ENCODE measurements around the gene RASA3.
"Not testable (repeated sequence)": the region's sequence is repeated elsewhere in the genome, so short reads cannot be mapped to it uniquely, and the experiment has no call there.

The RASA3 gene

DNA sequence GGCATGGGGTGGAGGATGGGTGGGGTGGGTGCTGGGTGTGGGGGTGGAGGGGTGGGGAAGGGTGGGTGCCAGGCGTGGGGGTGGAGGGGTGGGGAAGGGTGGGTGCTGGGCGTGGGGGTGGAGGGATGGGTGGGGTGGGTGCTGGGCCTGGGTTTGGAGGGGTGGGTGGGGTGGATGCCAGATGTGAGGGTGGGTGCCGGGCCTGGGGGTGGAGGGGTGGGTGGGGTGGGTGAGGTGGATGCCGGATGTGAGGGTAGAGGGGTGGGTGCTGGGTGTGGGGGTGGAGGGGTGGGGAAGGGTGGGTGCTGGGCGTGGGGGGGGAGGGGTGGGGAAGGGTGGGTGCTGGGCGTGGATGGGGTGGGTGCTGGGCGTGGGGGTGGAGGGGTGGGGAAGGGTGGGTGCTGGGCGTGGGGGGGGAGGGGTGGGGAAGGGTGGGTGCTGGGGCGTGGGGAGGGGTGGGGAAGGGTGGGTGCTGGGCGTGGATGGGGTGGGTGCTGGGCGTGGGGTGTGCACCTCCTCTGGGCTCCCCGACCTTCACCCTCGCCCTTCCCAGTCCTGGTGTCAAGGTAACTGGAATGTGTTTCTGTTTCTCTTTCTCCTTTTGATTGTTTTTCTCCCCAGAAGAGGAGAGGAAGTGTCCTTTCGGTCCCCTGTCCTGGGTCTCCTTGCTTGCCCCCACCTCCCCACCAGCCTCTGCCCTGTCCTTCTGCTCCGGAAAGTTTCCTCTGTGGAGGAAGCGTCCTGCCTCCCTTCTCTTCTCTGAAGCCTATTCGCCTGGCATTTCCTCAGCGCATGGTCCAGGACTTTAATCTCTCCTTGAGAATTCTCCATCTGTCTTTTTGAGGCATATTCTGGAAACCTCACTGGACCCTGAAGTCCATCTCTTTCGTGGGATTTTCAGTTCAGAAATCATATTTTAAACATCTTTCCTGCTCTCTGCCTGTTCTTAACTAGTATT lies 23.8 kb upstream of the RASA3 start:
- DNase-seq (ENCODE audit: low read depth, low spot score): no peak

DNA sequence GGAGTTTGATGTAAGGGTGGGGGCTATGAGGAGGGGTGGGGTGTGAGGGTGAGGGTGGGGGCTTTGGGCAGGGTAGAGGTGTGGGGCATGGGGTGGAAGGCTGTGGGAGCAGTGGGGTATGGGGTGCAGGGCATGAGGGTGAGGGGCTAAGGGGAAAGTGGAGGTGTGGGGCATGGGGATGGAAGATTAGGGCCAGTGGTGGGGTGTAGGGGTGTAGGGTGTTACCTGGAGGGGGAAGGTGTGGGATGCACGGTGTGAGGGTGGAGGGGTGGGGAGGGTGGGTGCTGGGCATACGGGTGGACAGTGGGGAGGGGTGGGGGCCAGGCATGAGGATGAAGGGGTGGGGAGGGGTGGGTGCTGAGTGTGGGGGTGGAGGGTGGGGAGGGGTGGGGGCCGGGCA lies 22.9 kb upstream of the RASA3 start:
- DNase-seq (ENCODE audit: low read depth, low spot score): no peak

DNA sequence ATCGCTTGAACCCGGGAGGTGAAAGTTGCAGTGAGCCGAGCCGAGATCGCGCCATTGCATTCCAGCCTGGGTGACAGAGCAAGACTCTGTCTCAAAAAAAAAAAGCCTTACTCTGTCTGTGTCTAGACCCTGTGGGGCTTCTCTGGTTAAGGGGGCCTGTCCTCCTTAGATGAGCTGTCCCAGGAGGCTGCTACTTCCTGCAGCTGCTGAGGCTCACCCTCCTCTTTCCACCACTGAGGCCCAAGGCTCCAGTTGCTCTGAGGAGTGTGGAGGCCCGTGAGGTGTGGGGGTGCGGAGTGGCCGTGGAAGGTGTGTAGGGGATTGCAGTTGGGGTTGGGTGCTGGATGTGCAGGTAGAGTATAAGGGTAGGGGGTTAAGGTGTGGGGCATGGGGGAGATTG lies 22.1 kb upstream of the RASA3 start:
- no peak for DNase-seq (ENCODE audit: low read depth, low spot score)

DNA sequence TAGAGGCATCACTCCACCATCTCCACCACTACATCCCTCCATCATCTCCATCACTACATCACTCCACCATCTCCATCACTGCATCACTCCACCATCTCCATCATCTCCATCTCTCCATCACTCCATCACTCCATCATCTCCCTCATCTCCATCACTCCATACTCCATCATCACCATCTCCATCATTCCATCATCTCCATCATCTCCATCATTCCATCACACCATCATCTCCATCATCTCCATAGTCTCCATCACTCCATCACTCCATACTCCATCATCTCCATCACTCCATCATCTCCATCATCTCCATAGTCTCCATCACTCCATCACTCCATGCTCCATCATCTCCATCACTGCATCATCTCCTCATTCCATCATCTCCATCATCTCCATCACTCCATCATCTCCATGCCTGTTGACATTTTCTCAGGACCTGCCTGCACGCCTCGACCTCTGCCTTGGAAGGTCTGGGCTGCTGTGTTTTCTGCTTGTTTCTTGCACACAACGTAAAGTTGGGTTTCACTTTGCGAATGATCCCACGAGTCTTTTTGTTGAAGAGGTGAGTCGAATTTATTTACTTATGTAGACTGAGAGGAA lies 21.2 kb upstream of the RASA3 start:
- DNase-seq (ENCODE audit: low read depth, low spot score): no peak

DNA sequence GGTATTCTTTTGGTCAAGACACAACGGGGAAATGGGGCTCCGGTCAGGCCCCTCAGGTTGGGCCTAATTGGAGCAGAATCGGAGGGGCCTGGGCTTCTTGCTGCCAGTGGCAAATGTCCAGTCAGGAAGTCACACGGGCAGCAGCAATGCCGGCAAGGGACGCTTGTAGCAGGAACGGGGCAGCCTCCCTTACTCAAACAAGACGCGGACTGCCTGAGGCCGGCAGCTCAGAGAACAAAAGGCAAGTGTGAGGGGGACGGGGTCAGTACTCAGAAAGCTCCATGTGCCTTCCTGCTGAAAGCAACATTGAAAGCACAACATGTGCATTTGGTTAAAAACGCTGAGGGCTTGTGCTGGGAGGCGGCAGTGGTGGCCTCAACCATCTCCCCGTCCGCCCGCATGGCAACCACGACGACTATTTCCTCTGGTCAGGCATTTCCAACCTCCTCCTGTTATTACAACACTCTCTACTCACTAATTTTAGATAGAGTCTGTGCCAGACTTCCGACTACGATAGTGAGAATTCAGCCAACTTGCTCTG lies 20.5 kb upstream of the RASA3 start:
- DNase-seq (ENCODE audit: low read depth, low spot score): no peak

DNA sequence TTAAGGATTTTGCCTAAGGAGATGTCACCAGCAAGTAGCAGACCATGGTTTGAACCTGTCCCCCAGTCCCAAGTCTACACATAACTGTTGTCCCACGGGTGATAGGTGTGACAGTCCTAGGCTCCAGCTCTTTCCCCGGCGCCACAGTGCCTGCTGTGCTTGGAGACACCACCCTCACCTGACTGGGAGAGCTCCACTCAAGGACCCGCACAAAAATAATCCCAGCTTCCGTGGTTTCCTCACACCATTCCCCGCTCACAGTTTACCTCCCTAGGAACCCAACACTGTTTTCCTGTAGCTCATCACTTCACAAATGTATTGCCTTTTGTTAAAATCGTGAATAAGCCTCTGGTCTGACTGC lies 19.8 kb upstream of the RASA3 start:
- DNase-seq (ENCODE audit: low read depth, low spot score): no peak

DNA sequence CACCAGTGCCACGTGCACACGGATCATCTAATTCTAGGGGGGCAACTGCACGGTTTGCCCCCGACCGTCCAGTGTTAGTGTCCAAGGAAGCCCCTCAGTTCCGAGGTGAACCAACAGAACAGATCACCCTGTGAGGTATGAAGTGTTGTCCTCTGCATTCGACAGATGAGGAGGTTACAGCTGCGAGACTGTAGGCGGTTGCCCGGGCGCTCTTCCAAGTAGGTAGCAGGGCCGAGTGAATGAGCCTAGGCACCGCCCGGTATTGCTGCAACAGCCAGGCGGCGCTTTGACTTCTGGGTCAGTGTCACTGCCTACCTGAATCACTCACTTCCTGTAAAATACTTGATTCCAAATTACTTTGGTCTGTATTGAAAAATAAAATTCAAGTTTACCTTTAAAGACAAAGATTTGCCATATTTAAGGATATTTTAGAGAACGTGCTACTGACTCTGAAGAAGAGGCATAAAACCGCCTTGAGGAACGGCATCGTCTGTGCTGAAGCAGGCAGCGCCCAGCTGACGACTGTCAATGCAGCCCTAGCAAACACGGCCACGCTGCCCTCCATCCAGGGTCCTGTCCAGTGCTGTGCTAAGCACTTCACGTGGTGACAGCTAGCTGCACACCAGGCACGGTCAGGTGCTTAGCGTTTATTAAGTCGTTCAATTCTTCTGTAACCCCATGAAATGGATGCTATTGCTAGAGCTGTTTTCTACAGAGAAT lies 19.3 kb upstream of the RASA3 start:
- no peak for DNase-seq (ENCODE audit: low read depth, low spot score)

DNA sequence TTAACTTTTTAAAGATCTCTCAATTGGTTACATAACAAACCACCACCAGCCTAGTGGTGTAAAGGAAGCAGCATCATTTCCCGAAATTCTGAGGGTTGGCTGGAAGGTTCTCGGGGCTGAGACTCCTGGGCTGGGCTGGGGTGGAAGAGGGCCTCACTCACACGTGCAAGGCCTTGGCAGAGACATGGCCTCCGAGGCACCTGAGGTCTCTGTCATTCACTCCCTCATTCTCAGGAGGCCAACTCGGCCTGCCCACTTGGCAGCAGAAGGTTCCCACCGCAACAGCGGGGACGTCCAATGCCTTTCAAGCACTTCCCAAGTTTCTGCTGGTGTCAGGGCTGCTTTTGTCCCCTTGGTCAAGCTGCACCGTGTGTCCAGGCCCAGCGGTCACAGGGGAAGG lies 18.6 kb upstream of the RASA3 start:
- no peak for DNase-seq (ENCODE audit: low read depth, low spot score)

DNA sequence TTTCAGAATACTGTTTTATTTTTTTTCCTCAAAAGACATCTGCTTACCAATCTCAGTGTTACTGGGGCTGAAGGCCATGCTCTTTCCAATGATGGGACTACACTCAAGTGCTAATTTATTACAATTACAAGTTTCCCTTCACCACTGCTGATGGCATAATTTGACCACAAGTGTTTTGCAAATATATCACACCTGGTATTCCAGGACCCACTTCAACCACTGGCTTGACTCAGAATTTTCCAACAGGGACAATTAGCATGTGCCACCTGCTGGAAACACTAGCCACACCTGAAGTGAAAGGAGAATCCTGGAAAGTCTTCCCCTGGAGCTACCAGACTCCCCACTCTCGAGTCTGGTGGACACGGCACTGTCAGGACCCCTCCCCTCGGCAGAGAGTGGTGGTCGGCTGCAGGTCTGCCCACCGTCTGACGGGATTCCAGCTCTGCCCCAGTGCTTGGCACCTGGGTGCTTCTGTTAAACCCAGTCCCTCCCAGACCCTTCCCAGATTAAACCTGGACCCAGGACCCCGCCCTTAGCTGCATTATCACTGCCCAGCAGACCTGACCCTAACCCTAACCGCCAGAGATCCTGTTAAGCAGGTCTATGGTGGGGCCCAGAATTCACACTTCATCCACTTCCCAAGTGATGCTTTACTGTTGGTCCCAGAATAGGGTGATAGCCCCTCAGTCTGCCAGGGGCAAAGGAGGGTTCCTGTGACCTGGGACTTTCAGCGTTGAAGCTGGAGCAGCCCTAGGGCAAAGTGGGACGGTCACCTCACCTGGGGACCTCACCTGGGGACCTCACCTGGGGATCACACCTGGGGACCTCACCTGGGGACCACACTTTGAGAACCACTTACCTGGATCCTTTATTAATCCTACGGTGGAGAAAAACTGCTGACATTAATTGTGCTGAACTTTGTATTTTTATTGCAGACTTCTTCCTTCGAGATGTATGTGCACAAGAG lies 17.6 kb upstream of the RASA3 start:
- no peak for DNase-seq (ENCODE audit: low read depth, low spot score)

DNA sequence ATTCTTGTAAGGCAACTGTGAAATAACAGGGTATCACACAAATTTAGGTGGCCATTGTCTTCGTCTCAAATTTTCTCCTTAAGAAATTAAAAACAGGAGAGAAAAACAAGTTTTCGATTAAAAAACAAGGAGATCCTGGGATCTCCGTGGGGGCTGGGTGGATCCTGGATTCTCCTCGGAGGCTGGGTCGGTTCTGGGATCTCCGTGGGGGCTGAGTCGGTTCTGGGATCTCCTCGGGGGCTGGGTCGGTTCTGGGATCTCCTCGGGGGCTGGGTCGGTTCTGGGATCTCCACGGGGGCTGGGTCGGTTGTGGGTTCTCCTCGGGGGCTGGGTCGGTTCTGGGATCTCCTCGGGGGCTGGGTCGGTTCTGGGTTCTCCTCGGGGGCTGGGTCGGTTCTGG lies 16.5 kb upstream of the RASA3 start:
- DNase-seq (ENCODE audit: low read depth, low spot score): not testable (repeated sequence)

DNA sequence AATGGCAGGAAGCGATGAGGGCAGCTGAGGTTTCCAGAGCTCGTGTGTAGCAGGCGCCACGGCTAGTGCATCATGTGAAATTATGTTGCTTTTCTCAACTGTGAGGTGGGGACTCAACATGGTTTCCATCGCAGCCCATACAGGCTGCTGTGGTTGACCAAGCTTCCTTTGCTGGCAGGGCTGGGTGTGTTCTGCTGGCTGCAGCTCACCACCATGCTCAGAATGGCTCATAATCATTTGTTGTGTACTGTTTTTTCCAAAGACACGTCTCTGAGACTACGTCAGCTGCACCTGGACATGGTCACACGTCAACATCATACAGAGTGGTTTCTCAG lies 16.1 kb upstream of the RASA3 start:
- peak; percentile 54 for DNase-seq (ENCODE audit: low read depth, low spot score)

DNA sequence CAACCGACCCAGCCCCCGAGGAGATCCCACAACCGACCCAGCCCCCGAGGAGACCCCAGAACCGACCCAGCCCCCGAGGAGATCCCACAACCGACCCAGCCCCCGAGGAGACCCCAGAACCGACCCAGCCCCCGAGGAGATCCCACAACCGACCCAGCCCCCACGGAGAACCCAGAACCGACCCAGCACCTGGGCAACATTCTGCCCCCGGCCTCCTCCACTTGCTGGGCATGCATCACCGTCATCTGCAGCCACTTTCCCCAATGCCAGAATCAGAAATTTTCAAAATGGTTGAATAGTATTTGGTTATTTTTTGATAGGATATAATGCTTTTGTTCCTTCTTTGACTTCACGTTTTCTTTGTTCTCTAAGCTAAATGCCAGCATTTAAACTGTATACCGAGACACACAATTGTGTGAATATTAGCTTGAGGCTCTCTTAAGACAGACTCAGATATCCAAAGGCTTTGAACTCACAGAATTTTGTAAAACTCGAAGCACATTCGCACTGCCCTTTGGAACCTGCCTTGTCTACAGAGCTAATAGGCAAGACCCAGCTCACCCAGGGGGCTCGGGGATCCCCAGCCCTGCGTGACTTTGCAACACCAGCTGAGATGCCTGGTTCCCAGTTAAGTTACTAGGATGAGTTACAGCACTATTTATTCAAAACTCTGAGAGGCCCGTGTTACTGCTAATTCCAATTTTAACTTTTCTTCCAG lies 15.5 kb upstream of the RASA3 start:
- DNase-seq (ENCODE audit: low read depth, low spot score): no peak

DNA sequence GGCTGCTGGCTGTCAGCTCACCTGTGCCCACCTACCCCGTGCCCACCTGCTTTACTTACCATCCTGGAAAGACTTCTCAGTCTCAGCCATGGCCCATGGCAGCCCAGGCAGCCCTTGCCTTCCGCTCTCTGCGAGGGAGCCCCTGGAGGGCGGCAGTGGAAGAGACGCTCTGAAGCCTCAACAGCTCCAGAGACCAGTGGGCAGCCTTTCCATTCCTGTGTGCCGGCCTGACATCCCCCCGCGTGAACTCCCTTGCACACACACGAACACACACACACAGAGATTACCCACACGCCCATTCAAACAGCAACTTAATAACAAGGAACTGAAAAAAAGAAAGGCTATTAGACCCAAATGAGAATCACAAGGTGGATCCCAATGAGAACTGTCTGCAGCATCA lies 14.2 kb upstream of the RASA3 start:
- no peak for DNase-seq (ENCODE audit: low read depth, low spot score)

DNA sequence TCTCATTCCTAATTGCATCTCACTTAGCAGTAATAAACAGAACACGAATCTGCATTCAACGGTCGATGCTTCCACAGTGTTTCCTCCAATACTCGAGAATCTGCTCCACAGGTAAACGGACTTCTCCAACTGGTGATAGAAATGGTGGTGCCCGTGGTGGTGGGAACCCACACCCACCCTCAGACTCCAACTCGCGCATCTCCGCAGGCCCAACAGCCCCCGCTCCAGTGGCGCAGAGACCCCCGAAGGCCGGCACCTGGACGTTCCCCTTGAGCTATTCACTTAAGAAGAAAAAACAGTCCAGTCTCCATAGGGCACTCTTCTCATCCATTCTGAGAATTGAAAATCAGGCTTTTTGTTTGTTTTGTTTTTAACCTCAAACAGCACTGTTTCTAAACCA lies 13.8 kb upstream of the RASA3 start:
- no peak for DNase-seq (ENCODE audit: low read depth, low spot score)

DNA sequence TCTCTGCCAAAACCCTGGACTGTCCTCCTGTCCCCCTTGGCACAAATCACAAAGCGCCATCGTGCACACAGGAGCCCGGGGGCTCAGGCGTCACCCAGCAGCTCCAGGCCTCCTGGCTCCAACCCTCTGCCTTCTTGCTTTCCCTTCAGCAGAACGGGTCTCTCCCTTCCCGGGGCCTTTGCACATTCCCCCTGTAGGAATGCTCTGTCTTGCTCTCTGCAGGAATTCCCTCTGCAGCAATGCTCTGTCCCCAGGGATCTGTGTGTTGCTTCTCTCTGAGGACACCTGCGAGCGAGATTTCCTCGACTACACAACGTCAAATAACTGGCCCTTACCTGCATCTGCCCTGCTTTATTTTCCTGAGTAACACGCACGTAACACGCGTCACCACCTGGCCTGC lies 13.3 kb upstream of the RASA3 start:
- no peak for DNase-seq (ENCODE audit: low read depth, low spot score)

DNA sequence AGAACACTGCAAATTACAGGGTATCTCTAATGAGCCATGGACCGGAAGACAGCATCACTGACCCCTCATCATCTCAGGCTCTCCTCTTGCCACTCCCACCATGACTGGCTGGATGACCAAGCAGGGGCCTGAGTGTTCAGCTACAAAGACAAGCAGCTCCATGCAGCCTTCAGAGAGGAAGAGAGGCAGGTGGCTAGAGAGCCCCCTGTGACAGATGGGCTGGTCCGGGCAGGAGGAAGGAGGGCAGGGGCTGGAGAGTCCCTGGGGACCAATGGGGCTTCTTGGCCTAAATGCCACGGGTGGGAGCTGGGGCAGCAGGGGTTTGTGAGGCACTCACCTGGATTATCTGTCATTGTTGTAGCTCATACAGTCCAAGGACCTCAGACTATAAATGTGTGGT lies 12.8 kb upstream of the RASA3 start:
- DNase-seq (ENCODE audit: low read depth, low spot score): no peak

DNA sequence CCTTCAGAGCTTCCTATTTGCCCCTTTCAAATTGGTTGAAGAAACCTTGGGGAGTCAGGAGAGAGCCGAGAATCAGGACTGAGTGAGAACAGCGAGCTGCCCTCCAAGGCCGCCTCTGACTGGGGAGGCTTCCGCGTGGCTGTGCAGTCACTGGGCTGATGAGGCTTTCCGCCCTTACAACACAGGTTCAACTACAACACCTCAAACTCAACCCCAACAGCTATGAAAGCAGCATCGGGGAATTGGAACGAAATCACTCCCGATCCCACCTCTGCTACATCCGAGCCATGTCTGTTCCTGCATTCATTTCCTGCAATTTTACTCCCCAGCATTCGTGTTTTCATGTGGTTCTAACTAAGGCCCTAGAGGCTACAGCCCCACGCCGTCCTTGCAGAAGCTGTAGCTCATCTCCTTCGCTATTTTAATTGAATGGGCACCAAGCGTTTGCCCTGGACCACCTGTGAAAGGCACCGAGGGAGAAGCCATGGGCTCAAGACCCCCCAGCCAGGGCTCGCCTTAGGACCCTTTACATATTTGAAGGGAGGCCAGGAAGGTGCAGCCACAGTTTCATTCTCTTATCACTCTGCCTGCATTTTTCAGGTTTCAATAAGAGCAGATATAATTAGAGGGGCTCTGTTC lies 12.3 kb upstream of the RASA3 start:
- DNase-seq (ENCODE audit: low read depth, low spot score): no peak

DNA sequence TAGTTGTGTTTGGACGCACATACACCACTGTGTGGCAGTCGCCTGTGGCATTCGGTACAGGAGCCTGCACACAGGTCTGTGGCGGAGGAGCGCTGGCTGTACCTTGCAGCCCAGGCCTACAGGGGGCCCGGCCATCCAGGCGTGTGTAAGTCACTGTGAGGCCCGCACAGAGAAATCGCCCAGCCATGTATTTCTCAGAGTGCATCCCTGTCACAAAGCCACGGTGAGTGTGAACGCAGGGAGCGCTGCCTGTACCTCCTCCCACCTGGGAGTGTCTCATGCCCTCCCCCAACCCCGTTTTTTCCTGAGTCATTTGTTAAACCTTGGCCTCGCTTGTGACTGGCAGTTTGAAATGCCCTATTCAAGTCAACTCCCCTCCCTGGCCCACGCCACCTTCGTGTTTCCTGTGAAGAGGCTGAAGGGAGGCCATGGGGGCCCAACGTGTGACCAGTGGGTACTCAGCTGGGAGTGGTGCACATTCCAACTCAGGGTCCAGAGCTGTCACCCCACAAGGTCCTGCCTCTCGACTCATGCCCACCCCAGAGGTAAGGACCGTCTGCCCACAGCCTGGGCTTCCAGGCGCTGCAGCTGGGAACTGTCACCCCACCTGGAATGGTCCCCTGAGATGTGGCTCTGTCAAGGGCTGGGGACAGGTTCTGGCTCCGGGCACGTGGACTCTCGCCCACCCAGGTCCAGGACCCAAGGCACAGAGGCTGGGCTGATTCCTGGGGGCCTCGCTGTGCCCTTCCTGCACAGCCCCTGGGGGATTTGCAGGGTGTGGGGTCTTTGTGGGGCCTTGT lies 11.6 kb upstream of the RASA3 start:
- DNase-seq (ENCODE audit: low read depth, low spot score): no peak
